SU-DHL-6 (cell line): ENCODE data around the gene NREP.

Source experiments
- CTCF ChIP-seq: fragments of 200-600 bp; sonication (generic); IDR thresholded peaks from one replicate; pipeline ENCODE4 v1.5.1; 2017; ENCODE audit warnings: antibody characterized with exemption, mild to moderate bottlenecking, low read length, moderate library complexity; ENCODE audit not compliant: insufficient read depth, poor library complexity, severe bottlenecking
- EZH2phosphoT487 ChIP-seq: fragments of 200-600 bp; sonication (generic), shearing (Covaris generic); conservative IDR thresholded peaks from 2 replicates; pipeline ENCODE4 v1.6.1; 2018; ENCODE audit warnings: mild to moderate bottlenecking, antibody characterized with exemption, low read length, moderate library complexity, mixed read lengths

DNA sequence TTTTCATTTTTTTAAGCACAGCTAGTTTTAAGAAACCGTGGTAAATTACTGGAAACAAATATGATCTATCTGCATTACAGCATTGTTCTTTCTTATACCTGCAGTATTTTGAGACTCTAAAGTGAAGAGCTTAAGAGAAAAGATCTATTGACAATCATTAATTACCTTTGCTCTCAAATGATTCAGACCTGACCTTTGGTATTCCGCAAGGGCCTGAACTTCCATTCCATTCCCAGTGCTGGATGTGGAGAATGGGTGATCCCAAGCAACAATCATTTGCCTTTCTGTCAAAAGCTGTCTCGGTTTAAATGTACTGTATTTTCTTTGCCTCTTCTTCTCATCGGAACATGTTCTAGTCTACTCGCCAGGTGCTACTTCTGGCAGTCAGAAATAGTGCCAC is 18.9 kb downstream of the NREP start:
- TF ChIP-seq CTCF, result no peak
- TF ChIP-seq EZH2phosphoT487, result no peak
